NCI-H1417 treated with DMSO at 0.1 percent for 48 hours (cell line): ENCODE results near the gene RBCK1.

Experiments
- DNase-seq: peaks from one replicate; lab custom pipeline; 2025; lab: John Stamatoyannopoulos, UW

Gene RBCK1

GRCh38 chr20:399182-399707 is 8.9 kb upstream of the RBCK1 start:
- DNase-seq = no peak

- DNase-seq = no peak
Measured at GRCh38 chr20:400128-400453, 8.0 kb upstream of the RBCK1 start.

DNA sequence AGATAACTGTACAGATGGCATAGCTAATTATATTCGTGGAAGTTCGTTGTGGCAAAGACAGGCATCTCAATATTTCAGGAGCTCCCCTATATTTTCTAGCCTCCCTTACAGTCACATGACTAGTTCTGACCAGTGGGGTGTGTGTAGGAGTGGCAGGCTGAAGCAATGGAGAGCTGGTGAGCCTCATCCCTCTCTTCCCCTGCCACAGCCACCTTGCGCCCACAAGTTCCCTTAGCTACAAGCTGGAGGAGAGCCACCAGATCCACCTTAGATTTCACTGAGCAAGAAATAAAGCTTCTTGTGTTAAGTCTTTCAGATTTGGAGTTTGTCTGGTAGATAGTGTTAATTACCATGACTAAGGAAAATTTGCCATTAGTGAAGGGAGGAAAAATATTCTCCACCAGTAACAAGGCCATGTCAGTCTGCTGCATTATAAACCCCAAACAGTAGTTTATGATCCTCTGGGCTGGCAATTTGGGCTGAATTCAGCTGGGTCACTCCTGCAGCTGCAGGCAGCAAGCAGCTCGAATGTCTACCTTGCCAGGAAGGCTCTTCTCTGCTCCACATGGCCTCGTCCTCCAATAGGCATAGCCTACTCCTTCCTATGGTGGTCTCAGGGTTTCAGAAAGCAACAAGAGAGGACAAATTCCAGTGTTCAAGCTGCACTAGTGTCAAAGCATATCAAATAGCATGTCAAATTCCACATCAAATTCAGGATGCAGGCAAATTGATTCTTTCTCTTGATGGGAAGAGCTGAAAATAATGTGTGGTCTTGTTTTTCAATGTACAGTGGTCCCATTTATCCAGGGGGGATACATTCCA is 7.4 kb upstream of the RBCK1 start:
- DNase-seq = no peak

- DNase-seq = no peak
Measured at GRCh38 chr20:401682-402495, 6.2 kb upstream of the RBCK1 start.

GRCh38 chr20:402496-402885 is 5.6 kb upstream of the RBCK1 start:
- DNase-seq = no peak

GRCh38 chr20:402898-403581 is 5.1 kb upstream of the RBCK1 start:
- DNase-seq = no peak

DNA sequence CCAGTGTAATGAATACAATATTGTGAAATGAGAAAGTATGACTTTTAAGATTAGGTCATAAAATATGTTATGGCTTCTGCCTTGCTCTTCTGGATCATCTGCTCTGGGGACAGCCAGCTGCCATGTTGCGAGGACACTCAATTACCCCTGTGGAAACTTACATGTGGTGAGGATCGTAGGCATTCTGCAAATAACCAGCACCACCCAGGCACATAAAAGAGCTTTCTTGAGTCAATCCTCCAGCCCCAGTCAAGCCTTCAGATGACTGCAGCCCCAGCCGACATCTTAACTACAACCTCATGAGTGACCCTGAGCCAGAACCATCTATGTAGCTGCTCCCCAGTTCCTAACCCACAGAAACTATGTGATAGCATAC is 4.5 kb upstream of the RBCK1 start:
- no peak for DNase-seq

- DNase-seq = no peak
Measured at GRCh38 chr20:404088-404487, 4.0 kb upstream of the RBCK1 start.

GRCh38 chr20:406200-407132 is 1.6 kb upstream of the RBCK1 start:
- no peak for DNase-seq

DNA sequence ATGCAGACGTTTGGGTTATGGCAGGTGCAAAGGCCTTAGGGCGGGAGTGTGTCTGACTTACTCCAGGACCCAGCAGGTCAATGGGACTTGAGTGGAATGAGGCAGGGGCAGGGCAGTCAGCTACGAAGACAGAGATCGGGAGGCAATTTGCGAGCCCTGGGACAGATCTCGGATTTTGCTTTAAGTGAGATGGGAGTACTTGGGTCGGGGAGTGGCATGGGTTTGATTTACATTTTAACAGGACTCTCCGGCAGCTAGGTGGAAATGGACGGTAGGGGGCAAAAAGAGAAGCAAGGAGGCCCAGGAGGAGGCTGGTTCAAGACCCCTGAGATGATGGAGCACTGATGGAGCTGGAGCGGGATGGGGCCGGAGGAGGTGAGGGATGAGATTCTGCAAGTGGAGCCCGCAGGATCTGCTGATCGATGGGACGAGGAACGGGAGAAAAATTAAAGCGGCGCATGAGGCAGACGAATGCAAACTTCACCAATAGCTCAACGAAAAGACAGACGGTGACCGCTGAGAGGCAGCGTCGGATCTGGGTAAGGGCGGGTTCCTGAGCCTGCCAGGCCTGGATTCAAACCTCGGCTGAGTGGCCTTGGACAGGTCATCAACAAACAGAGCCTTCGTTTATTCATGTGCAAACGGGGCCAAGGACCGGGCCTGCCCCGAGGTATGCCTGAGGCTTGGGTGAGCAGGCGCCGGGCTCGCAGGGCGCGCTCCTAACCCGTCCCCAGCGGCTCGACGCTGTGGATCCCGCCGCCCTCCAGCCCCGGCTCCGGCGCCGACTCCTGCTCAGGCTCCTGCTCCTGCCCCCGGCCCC is 756 bp upstream of the RBCK1 start:
- DNase-seq = peak; percentile 28

- no peak for DNase-seq
Measured at GRCh38 chr20:408843-409696, 971 bp downstream of the RBCK1 start.

DNA sequence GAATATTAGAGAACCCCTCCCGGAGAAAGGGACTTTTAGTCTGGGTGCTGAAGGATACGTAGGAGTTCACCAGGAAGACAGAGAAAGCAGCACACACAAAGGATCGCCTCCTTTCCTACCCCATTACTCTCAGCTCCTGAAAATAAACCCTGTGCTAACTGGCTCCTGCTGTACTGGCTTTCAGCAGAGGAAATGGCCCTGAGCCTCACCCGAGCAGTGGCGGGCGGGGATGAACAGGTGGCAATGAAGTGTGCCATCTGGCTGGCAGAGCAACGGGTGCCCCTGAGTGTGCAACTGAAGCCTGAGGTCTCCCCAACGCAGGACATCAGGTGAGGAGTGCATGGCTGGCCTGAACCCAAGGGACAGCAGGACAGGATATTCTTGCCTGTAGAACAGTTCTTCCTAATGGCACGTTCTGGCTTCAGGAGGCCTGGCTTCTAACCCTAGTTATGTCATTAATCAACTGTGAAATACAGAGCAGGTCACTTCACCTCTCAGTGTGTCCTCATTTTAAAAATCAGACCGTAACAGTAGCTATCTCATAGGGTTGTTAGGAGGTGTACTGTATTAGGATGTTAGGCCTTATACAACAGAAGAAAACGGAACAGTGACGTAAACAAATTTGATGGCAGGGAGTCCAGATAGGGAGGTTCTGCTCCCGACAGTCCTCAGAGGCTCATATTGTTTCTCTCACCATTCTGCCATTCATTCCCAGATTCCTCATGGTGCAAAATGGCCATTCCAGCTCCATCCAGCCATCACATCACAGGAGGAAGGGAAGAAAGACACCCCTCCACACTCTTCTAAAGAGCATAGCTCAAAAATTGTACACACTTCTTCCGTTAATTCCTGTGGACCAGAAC is 1.8 kb downstream of the RBCK1 start:
- no peak for DNase-seq

DNA sequence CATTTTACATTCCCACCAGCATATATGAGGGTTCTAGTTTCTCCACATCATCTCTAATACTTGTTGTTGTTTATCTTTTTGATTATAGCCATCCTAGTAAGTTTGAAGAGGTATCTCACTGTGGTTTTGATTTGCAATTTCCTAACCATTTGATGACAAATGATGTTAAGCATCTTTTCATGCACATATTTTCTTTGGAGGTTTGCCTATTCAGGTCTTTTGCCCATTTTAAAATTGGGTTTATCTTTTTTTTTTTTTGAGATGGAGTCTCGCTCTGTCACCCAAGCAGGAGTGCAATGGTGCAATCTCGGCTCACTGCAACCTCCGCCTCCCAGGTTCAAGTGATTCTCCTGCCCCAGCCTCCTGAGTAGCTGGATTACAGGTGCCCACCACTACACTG is 4.0 kb downstream of the RBCK1 start:
- DNase-seq = no peak

DNA sequence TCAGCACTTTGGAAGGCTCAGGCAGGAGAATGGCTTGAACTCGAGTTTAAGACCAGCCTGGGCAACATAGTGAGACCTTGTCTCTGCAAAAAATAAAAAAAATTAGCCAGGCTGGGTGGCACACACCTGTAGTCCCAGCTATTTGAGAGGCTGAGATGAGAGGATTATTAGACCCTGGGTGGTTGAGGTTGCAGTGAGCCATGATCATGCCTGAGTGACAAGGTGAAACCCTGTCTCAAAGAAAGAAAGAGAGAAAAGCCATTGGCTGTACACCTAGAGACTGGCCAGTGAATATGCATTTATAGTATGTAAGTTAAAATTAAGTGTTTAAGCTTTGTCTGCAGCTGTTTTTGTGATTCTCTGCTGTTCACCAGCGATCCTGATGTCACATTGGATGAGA is 6.1 kb downstream of the RBCK1 start:
- DNase-seq = no peak

- DNase-seq = no peak
Measured at GRCh38 chr20:415820-416322, 7.8 kb downstream of the RBCK1 start.

DNA sequence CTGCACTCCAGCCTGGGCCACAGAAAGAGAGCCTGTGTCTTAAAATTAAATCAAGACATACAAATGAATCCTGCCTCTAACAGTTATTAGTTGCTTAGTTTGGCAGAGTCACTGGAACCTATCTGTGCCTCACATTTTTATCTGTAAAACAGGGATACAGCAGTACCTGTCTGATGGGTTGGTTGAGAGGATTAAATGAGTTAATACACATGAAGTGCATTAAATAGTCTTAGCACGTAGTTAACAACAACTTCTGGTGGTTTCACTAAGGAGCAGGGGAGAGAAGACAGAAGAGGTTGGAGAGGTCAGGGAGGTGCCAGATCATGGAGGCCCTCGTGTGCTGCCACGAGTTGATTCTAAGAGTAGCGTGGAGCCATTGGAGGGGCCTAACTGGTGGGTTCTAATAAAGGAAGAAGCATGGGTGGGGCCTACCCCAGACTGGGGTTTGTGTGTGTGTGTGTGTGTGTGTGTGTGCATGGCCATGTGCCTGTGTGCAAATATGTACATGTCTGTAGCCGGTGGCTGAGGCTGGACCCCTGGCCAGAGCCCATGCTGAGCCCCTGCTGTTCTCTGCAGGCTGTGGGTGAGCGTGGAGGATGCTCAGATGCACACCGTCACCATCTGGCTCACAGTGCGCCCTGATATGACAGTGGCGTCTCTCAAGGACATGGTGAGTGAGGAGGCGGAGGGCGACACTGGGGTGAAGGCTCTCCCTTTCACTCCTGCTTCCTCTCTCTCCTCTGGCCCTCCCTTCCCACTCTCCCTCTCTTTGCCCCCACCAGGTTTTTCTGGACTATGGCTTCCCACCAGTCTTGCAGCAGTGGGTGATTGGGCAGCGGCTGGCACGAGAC is 9.1 kb downstream of the RBCK1 start:
- DNase-seq = no peak

- no peak for DNase-seq
Measured at GRCh38 chr20:417801-418342, 9.8 kb downstream of the RBCK1 start.
